ENCODE data around the gene APOD. TPM values are rescaled to one million over a fixed set of nuclear protein-coding genes. Genes with fewer than 3 reads are reported as not detected.

APOD gene
- total RNA-seq, 6 experiments from 2014 or later, result 0.29 to 5.6 (median 0.41) TPM

- no peak overlapping the region for H3K27ac ChIP-seq
- no peaks in the 10 kb centered on the region for H3K4me1 ChIP-seq
- WGBS (ENCODE audit: insufficient coverage, low coverage, low lambda C conversion rate, missing lambda C conversion rate), result 84% methylated on average over 8 of the region's 9 CpGs
- H3K9me3 ChIP-seq, result no peaks in the 10 kb centered on the region
- no peak for ATAC-seq
- intact Hi-C loops (cut with DNase I), result no loop called here
- H3K4me3 ChIP-seq, result no peak overlapping the region
- TF ChIP-seq POLR2A (IDR thresholded peaks at IDR 0.05), result no peak
- no peak for TF ChIP-seq CTCF (IDR thresholded peaks at IDR 0.05)
- H3K27me3 ChIP-seq, result no peaks in the 10 kb centered on the region
- no peaks in the 10 kb centered on the region for H3K36me3 ChIP-seq
- no peak for DNase-seq
These were observed 12.8 kb downstream of the APOD start for GRCh38 chr3:195570912-195571311.

- TF ChIP-seq CTCF (IDR thresholded peaks at IDR 0.05) (no peak), POLR2A (IDR thresholded peaks at IDR 0.05) (no peak)
- ATAC-seq, result no peak
These were observed 13.4 kb downstream of the APOD start for GRCh38 chr3:195570344-195570743.

GRCh38 chr3:195568630-195569029 is 15.1 kb downstream of the APOD start:
- ATAC-seq, result no peak
- no peak for DNase-seq
- no peak overlapping the region for H3K27ac ChIP-seq
- intact Hi-C loops (cut with DNase I), result no loop called here
- no peak overlapping the region for H3K4me3 ChIP-seq
- 64% methylated on average over 5 of the region's 5 CpGs for WGBS (ENCODE audit: insufficient coverage, low coverage, low lambda C conversion rate, missing lambda C conversion rate)
- no peaks in the 10 kb centered on the region for H3K27me3 ChIP-seq
- no peak for TF ChIP-seq CTCF (IDR thresholded peaks at IDR 0.05)
- no peak for TF ChIP-seq POLR2A (IDR thresholded peaks at IDR 0.05)
- H3K4me1 ChIP-seq, result no peaks in the 10 kb centered on the region
- no peaks in the 10 kb centered on the region for H3K9me3 ChIP-seq
- no peaks in the 10 kb centered on the region for H3K36me3 ChIP-seq

More at GRCh38 chr3:195570344-195570743, 13.4 kb downstream of the APOD start:
- 76% methylated on average over 6 of the region's 6 CpGs for WGBS (ENCODE audit: insufficient coverage, low coverage, low lambda C conversion rate, missing lambda C conversion rate)
- no peaks in the 10 kb centered on the region for H3K4me1 ChIP-seq
- H3K27ac ChIP-seq, result no peak overlapping the region
- no peaks in the 10 kb centered on the region for H3K36me3 ChIP-seq
- no peak overlapping the region for H3K4me3 ChIP-seq
- H3K27me3 ChIP-seq, result no peaks in the 10 kb centered on the region
- no peak for DNase-seq
- intact Hi-C loops (cut with DNase I), result no loop called here
- H3K9me3 ChIP-seq, result no peaks in the 10 kb centered on the region

GRCh38 chr3:195566797-195567196 is 16.9 kb downstream of the APOD start:
- H3K27ac ChIP-seq, result no peak overlapping the region
- H3K27me3 ChIP-seq, result no peaks in the 10 kb centered on the region
- TF ChIP-seq POLR2A (IDR thresholded peaks at IDR 0.05) (no peak), CTCF (IDR thresholded peaks at IDR 0.05) (no peak)
- no peaks in the 10 kb centered on the region for H3K9me3 ChIP-seq
- WGBS (ENCODE audit: insufficient coverage, low coverage, low lambda C conversion rate, missing lambda C conversion rate), result 55% methylated on average over 6 of the region's 6 CpGs
- no peak for DNase-seq
- intact Hi-C loops (cut with DNase I), result no loop called here
- no peaks in the 10 kb centered on the region for H3K4me1 ChIP-seq
- ATAC-seq, result no peak
- no peaks in the 10 kb centered on the region for H3K36me3 ChIP-seq
- no peak overlapping the region for H3K4me3 ChIP-seq

GRCh38 chr3:195565716-195566115 is 18.0 kb downstream of the APOD start:
- 23% methylated on average over 7 of the region's 7 CpGs for WGBS (ENCODE audit: insufficient coverage, low coverage, low lambda C conversion rate, missing lambda C conversion rate)
- H3K27ac ChIP-seq, result no peak overlapping the region
- intact Hi-C loops (cut with DNase I), result no loop called here
- no peaks in the 10 kb centered on the region for H3K27me3 ChIP-seq
- TF ChIP-seq CTCF (IDR thresholded peaks at IDR 0.05) (no peak), POLR2A (IDR thresholded peaks at IDR 0.05) (no peak)
- H3K4me1 ChIP-seq, result no peaks in the 10 kb centered on the region
- no peak overlapping the region for H3K4me3 ChIP-seq
- no peaks in the 10 kb centered on the region for H3K9me3 ChIP-seq
- ATAC-seq (no peak), DNase-seq (no peak)
- no peaks in the 10 kb centered on the region for H3K36me3 ChIP-seq
